ENCODE data around the gene PLCE1. TPM values are rescaled to one million over a fixed set of nuclear protein-coding genes. Genes with fewer than 3 reads are reported as not detected.

Gene PLCE1
- total RNA-seq, 4 donors from 2014 or later, result 17.7 to 26.7 (median 20.8) TPM

GRCh38 chr10:93996551-93996950, 2.8 kb downstream of the PLCE1 start:
- no peak for DNase-seq (ENCODE audit: extremely low spot score)
- no peak for TF ChIP-seq POLR2AphosphoS5 (IDR thresholded peaks at IDR 0.05)
- TF ChIP-seq, protein P1, sequence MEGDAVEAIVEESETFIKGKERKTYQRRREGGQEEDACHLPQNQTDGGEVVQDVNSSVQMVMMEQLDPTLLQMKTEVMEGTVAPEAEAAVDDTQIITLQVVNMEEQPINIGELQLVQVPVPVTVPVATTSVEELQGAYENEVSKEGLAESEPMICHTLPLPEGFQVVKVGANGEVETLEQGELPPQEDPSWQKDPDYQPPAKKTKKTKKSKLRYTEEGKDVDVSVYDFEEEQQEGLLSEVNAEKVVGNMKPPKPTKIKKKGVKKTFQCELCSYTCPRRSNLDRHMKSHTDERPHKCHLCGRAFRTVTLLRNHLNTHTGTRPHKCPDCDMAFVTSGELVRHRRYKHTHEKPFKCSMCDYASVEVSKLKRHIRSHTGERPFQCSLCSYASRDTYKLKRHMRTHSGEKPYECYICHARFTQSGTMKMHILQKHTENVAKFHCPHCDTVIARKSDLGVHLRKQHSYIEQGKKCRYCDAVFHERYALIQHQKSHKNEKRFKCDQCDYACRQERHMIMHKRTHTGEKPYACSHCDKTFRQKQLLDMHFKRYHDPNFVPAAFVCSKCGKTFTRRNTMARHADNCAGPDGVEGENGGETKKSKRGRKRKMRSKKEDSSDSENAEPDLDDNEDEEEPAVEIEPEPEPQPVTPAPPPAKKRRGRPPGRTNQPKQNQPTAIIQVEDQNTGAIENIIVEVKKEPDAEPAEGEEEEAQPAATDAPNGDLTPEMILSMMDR (IDR thresholded peaks at IDR 0.05), result no peak
- TF ChIP-seq POLR2A (IDR thresholded peaks at IDR 0.05; ENCODE audit: low read depth), result no peak
- Histone ChIP-seq H3K36me3 (no peaks in the 10 kb centered on the region), H3K4me3 (no peak overlapping the region), H3K27me3 (peaks cover 0 to 6% (median 0%) of the 10 kb centered on the region in 4 donors), H3K27ac (replicated peaks in 1 of 4) (no peak overlapping the region), H3K4me1 (peaks cover 25 to 59% (median 44%) of the 10 kb centered on the region in 4 donors), H3K9me3 (no peaks in the 10 kb centered on the region)
- intact Hi-C loops (cut with DNase I), result no loop called here
- 89% methylated on average over 3 of the region's 3 CpGs for WGBS

GRCh38 chr10:93997546-93997945, 3.8 kb downstream of the PLCE1 start:
- 76% methylated on average over 2 of the region's 2 CpGs for WGBS

DNA sequence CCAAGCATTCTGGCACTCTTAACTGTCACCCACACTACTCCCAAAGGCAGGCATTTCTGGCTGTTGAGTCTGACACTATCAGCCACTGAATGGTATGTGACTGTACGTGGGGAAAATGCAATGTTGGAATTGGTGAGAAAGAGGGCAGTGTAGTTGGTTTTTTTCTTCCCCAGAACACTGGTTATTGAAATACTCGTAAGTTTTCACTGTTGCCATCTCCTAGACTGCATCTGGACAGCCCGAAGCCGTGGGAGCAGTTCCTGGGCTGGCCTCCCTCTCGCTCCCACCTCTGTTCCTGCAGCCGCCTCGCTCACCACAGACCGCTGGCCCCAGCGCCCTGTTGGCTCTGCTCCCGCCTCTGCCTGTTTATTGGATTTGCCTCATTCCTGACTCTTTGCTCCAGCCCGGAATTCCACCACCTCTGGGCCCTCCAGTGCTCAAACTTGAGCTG, 5.7 kb downstream of the PLCE1 start:
- Histone ChIP-seq H3K4me1 (peaks cover 15 to 33% (median 23%) of the 10 kb centered on the region in 4 donors), H3K27ac (replicated peaks in 1 of 4) (peak overlapping the region; percentile 33 to 70 (median 43)), H3K4me3 (peak overlapping the region in 2 of 4 donors; percentile 2 to 22), H3K27me3 (no peaks in the 10 kb centered on the region), H3K9me3 (no peaks in the 10 kb centered on the region), H3K36me3 (no peaks in the 10 kb centered on the region)
- intact Hi-C loops (cut with DNase I), result no loop called here
- TF ChIP-seq EP300 (IDR thresholded peaks at IDR 0.05) (no peak), POLR2AphosphoS5 (IDR thresholded peaks at IDR 0.05) (no peak), POLR2A (IDR thresholded peaks at IDR 0.05; ENCODE audit: low read depth) (no peak)
- TF ChIP-seq, protein P1 (IDR thresholded peaks at IDR 0.05), result no peak
- no peak for DNase-seq (ENCODE audit: extremely low spot score)
- WGBS, result 33% methylated on average over 11 of the region's 11 CpGs

More at GRCh38 chr10:93997546-93997945, 3.8 kb downstream of the PLCE1 start:
- intact Hi-C loops (cut with DNase I), result no loop called here
- H3K36me3 ChIP-seq, result no peaks in the 10 kb centered on the region
- H3K4me1 ChIP-seq, result peaks cover 22 to 49% (median 38%) of the 10 kb centered on the region in 4 donors
- H3K4me3 ChIP-seq, result no peak overlapping the region
- H3K9me3 ChIP-seq, result no peaks in the 10 kb centered on the region
- peaks cover 0 to 6% (median 0%) of the 10 kb centered on the region in 4 donors for H3K27me3 ChIP-seq
- DNase-seq (ENCODE audit: extremely low spot score), result no peak
- no peak overlapping the region for H3K27ac ChIP-seq (replicated peaks in 1 of 4)
- TF ChIP-seq POLR2AphosphoS5 (IDR thresholded peaks at IDR 0.05), result no peak

- WGBS, result 78% methylated on average over 5 of the region's 5 CpGs
- Histone ChIP-seq H3K27ac (replicated peaks in 1 of 4) (no peak overlapping the region), H3K4me3 (no peak overlapping the region), H3K36me3 (no peaks in the 10 kb centered on the region), H3K9me3 (no peaks in the 10 kb centered on the region), H3K4me1 (peaks cover 15 to 20% (median 18%) of the 10 kb centered on the region in 4 donors), H3K27me3 (no peaks in the 10 kb centered on the region)
- intact Hi-C loops (cut with DNase I), result no loop called here
- TF ChIP-seq EP300 (IDR thresholded peaks at IDR 0.05) (no peak), POLR2A (IDR thresholded peaks at IDR 0.05; ENCODE audit: low read depth) (no peak), POLR2AphosphoS5 (IDR thresholded peaks at IDR 0.05) (no peak)
- TF ChIP-seq, protein P1 (IDR thresholded peaks at IDR 0.05), result no peak
- no peak for DNase-seq (ENCODE audit: extremely low spot score)
Measured at GRCh38 chr10:94000638-94001415, 7.1 kb downstream of the PLCE1 start.

- intact Hi-C loops (cut with DNase I), result no loop called here
- H3K4me3 ChIP-seq, result no peak overlapping the region
- no peak for TF ChIP-seq POLR2AphosphoS5 (IDR thresholded peaks at IDR 0.05)
- no peak for TF ChIP-seq POLR2A (IDR thresholded peaks at IDR 0.05; ENCODE audit: low read depth)
- no peak for TF ChIP-seq EP300 (IDR thresholded peaks at IDR 0.05)
- TF ChIP-seq, protein P1 (IDR thresholded peaks at IDR 0.05), result no peak
- no peaks in the 10 kb centered on the region for H3K27me3 ChIP-seq
- no peak for DNase-seq (ENCODE audit: extremely low spot score)
- WGBS, result 88% methylated on average over 1 of the region's 1 CpG
- H3K9me3 ChIP-seq, result no peaks in the 10 kb centered on the region
- H3K36me3 ChIP-seq, result no peaks in the 10 kb centered on the region
- peaks cover 15 to 20% (median 17%) of the 10 kb centered on the region in 4 donors for H3K4me1 ChIP-seq
- no peak overlapping the region for H3K27ac ChIP-seq (replicated peaks in 1 of 4)
Measured at GRCh38 chr10:94001416-94001810, 7.7 kb downstream of the PLCE1 start.

All from esophagus muscularis mucosa (tissue), 4 donors.